ENCODE data around the gene HAPLN2. TPM values are rescaled to one million over a fixed set of nuclear protein-coding genes. Genes with fewer than 3 reads are reported as not detected.
A peak's percentile ranks its signal among the peaks of the same experiment; 100 is the strongest.

Gene HAPLN2
- total RNA-seq, 4 donors from 2014 or later = 0.83 to 5.1 (median 2.2) TPM

- Histone ChIP-seq H3K4me1 (peaks cover 11 to 21% (median 19%) of the 10 kb centered on the region in 4 donors), H3K4me3 (peak overlapping the region; percentile 72 to 87 (median 80)), H3K36me3 (peaks cover 19 to 34% (median 33%) of the 10 kb centered on the region in 4 donors), H3K27ac (replicated peaks in 1 of 4) (peak overlapping the region; percentile 85 to 91 (median 88)), H3K9me3 (no peaks in the 10 kb centered on the region), H3K27me3 (no peaks in the 10 kb centered on the region)
- TF ChIP-seq POLR2AphosphoS5 (IDR thresholded peaks at IDR 0.05) = no peak
- TF ChIP-seq POLR2A (IDR thresholded peaks at IDR 0.05; ENCODE audit: low read depth) = no peak
- no peak for TF ChIP-seq CTCF (IDR thresholded peaks at IDR 0.05)
- no peak for TF ChIP-seq EP300 (IDR thresholded peaks at IDR 0.05)
- WGBS = 30% methylated on average over 6 of the region's 6 CpGs
- DNase-seq (ENCODE audit: extremely low spot score) = no peak
- intact Hi-C loops (cut with DNase I) = loop anchor here (5.0 to 10.0 kb wide), 2 partner anchors 106 to 134 kb away; no protein-coding TSS in a partner anchor
Observed at GRCh38 chr1:156591181-156591431, 28.1 kb upstream of the HAPLN2 start.

- TF ChIP-seq POLR2A (IDR thresholded peaks at IDR 0.05; ENCODE audit: low read depth) = peak; percentile 43
- TF ChIP-seq POLR2AphosphoS5 (IDR thresholded peaks at IDR 0.05) = peak; percentile 67 to 85
- TF ChIP-seq CTCF (IDR thresholded peaks at IDR 0.05) = peak in 1 of 3 experiments; percentile 16
- TF ChIP-seq EP300 (IDR thresholded peaks at IDR 0.05) = no peak
- H3K36me3 ChIP-seq = peaks cover 23 to 39% (median 38%) of the 10 kb centered on the region in 4 donors
- no peaks in the 10 kb centered on the region for H3K27me3 ChIP-seq
- peak within 1 kb of the TSS; percentile 85 to 91 (median 88) for H3K27ac ChIP-seq (replicated peaks in 1 of 4)
- intact Hi-C loops (cut with DNase I) = loop anchor here (5.0 to 10.0 kb wide), 2 partner anchors 107 to 134 kb away; no protein-coding TSS in a partner anchor
- H3K4me3 ChIP-seq = peak within 1 kb of the TSS; percentile 72 to 87 (median 80)
- peaks cover 11 to 21% (median 19%) of the 10 kb centered on the region in 4 donors for H3K4me1 ChIP-seq
- WGBS = 2% methylated on average over 11 of the region's 60 CpGs
- peak; percentile 93 for DNase-seq (ENCODE audit: extremely low spot score)
- no peaks in the 10 kb centered on the region for H3K9me3 ChIP-seq
Observed at GRCh38 chr1:156591432-156592157, 27.6 kb upstream of the HAPLN2 start, which contains the start of gene NAXE. Gene NAXE, plus strand, starts transcription at chr1:156591776. Its CDS starts 29 bp downstream, at chr1:156591805.

- H3K9me3 ChIP-seq = no peaks in the 10 kb centered on the region
- WGBS = 63% methylated on average over 9 of the region's 16 CpGs
- H3K27ac ChIP-seq (replicated peaks in 1 of 4) = peak overlapping the region; percentile 85 to 91 (median 88)
- intact Hi-C loops (cut with DNase I) = loop anchor here (5.0 to 10.0 kb wide), 2 partner anchors 108 to 135 kb away; no protein-coding TSS in a partner anchor
- H3K4me1 ChIP-seq = peaks cover 11 to 21% (median 19%) of the 10 kb centered on the region in 4 donors
- H3K4me3 ChIP-seq = peak overlapping the region; percentile 72 to 87 (median 80)
- no peak for DNase-seq (ENCODE audit: extremely low spot score)
- H3K27me3 ChIP-seq = no peaks in the 10 kb centered on the region
- H3K36me3 ChIP-seq = peaks cover 23 to 46% (median 45%) of the 10 kb centered on the region in 4 donors
- TF ChIP-seq POLR2AphosphoS5 (IDR thresholded peaks at IDR 0.05) = no peak
- TF ChIP-seq CTCF (IDR thresholded peaks at IDR 0.05) = no peak
- no peak for TF ChIP-seq EP300 (IDR thresholded peaks at IDR 0.05)
- no peak for TF ChIP-seq POLR2A (IDR thresholded peaks at IDR 0.05; ENCODE audit: low read depth)
Observed at GRCh38 chr1:156592158-156592909, 26.9 kb upstream of the HAPLN2 start.

- Histone ChIP-seq H3K27me3 (no peaks in the 10 kb centered on the region), H3K4me1 (peaks cover 11 to 21% (median 19%) of the 10 kb centered on the region in 4 donors), H3K9me3 (no peaks in the 10 kb centered on the region), H3K36me3 (peaks cover 28 to 54% (median 52%) of the 10 kb centered on the region in 4 donors), H3K4me3 (no peak overlapping the region), H3K27ac (replicated peaks in 1 of 4) (peak overlapping the region in 2 of 4 donors; percentile 90 to 91)
- WGBS = 65% methylated on average over 4 of the region's 8 CpGs
- DNase-seq (ENCODE audit: extremely low spot score) = no peak
- TF ChIP-seq POLR2A (IDR thresholded peaks at IDR 0.05; ENCODE audit: low read depth) = no peak
- no peak for TF ChIP-seq EP300 (IDR thresholded peaks at IDR 0.05)
- no peak for TF ChIP-seq POLR2AphosphoS5 (IDR thresholded peaks at IDR 0.05)
- TF ChIP-seq CTCF (IDR thresholded peaks at IDR 0.05) = no peak
- intact Hi-C loops (cut with DNase I) = loop anchor here (5.0 to 10.0 kb wide), 2 partner anchors 108 to 136 kb away; no protein-coding TSS in a partner anchor
Observed at GRCh38 chr1:156592910-156593660, 26.1 kb upstream of the HAPLN2 start.

Measured in esophagus muscularis mucosa (tissue), 4 donors.